RWPE2 (cell line): ENCODE results near the gene LARGE1.

ENCODE experiments used
- ATAC-seq: fragments of 200-7000 bp; cut with Tn5 transposase; 3 replicates; pipeline ENCODE4 v1.9.1; 2021; ENCODE audit warnings: low read depth
- DNase-seq: peaks from one replicate; pipeline ENCODE4 v3.0.0-alpha.2; 2020; ENCODE audit warnings: low spot score
- H3K27ac ChIP-seq: fragments of 450-650 bp; 2 replicates; pipeline ENCODE4 v1.5.1; 2017; ENCODE audit warnings: mild to moderate bottlenecking; ENCODE audit not compliant: poor library complexity, severe bottlenecking
- H3K27me3 ChIP-seq: fragments of 250-450 bp; sonication (Bioruptor Pico); 2 replicates; pipeline ENCODE4 v1.5.1; 2021; ENCODE audit warnings: mild to moderate bottlenecking, moderate library complexity; ENCODE audit not compliant: insufficient read depth, poor library complexity, severe bottlenecking
- H3K36me3 ChIP-seq: fragments of 250-450 bp; sonication (Bioruptor Pico); 2 replicates; pipeline ENCODE4 v1.5.1; 2020; ENCODE audit warnings: low read depth, mild to moderate bottlenecking, moderate library complexity
- H3K4me1 ChIP-seq: fragments of 250-450 bp; sonication (Bioruptor Pico); 2 replicates; pipeline ENCODE4 v1.5.1; 2021; ENCODE audit warnings: mild to moderate bottlenecking, moderate library complexity; ENCODE audit not compliant: insufficient read depth, poor library complexity, severe bottlenecking
- H3K4me3 ChIP-seq: fragments of 250-450 bp; sonication (Bioruptor Pico); 2 replicates; pipeline ENCODE4 v1.5.1; 2021; ENCODE audit warnings: mild to moderate bottlenecking, moderate library complexity; ENCODE audit not compliant: severe bottlenecking
- H3K9me3 ChIP-seq: fragments of 250-450 bp; sonication (Bioruptor Pico); 2 replicates; pipeline ENCODE4 v1.5.1; 2021; ENCODE audit warnings: mild to moderate bottlenecking, moderate library complexity; ENCODE audit not compliant: severe bottlenecking
- TF ChIP-seq, protein P1 (sequence below): fragments of 450-650 bp; IDR thresholded peaks from one replicate; pipeline ENCODE4 v1.5.1; 2017; ENCODE audit warnings: mild to moderate bottlenecking, moderate library complexity; ENCODE audit not compliant: poor library complexity, severe bottlenecking

The LARGE1 gene

DNA sequence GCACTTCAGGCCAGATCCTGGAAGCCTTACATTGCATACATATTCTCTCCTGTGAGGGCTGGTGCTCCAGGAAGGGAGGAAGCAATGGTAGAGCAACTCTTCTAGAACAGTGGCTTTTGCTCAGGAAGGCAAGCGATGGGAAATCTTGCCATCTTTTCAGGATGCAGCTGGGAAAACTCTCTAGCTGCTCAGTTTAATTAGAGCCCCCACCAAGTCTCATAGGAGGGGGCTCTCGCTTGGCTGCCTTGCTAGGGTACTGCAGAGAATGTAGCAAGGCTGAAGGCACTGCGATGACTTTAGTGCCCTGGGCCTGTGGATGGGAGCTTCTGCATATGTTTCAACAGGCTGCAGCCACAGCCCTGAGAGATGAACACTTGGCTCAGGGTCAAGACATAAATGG, 504.9 kb downstream of the LARGE1 start:
- peaks cover 2% of the 10 kb centered on the region for H3K9me3 ChIP-seq
- TF ChIP-seq, protein P1, sequence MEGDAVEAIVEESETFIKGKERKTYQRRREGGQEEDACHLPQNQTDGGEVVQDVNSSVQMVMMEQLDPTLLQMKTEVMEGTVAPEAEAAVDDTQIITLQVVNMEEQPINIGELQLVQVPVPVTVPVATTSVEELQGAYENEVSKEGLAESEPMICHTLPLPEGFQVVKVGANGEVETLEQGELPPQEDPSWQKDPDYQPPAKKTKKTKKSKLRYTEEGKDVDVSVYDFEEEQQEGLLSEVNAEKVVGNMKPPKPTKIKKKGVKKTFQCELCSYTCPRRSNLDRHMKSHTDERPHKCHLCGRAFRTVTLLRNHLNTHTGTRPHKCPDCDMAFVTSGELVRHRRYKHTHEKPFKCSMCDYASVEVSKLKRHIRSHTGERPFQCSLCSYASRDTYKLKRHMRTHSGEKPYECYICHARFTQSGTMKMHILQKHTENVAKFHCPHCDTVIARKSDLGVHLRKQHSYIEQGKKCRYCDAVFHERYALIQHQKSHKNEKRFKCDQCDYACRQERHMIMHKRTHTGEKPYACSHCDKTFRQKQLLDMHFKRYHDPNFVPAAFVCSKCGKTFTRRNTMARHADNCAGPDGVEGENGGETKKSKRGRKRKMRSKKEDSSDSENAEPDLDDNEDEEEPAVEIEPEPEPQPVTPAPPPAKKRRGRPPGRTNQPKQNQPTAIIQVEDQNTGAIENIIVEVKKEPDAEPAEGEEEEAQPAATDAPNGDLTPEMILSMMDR: no peak

GRCh38 chr22:33409079-33409478, 511.2 kb downstream of the LARGE1 start:
- Histone ChIP-seq H3K4me1 (no peaks in the 10 kb centered on the region), H3K27me3 (no peaks in the 10 kb centered on the region), H3K9me3 (peaks cover 2% of the 10 kb centered on the region), H3K4me3 (no peak overlapping the region), H3K36me3 (no peaks in the 10 kb centered on the region), H3K27ac (no peak overlapping the region)
- ATAC-seq: no peak
- no peak for DNase-seq
- TF ChIP-seq, protein P1: no peak

More for the DNA sequence above, 504.9 kb downstream of the LARGE1 start:
- no peak overlapping the region for H3K27ac ChIP-seq
- no peak overlapping the region for H3K4me3 ChIP-seq
- no peak for DNase-seq
- no peaks in the 10 kb centered on the region for H3K36me3 ChIP-seq
- ATAC-seq: no peak
- H3K4me1 ChIP-seq: no peaks in the 10 kb centered on the region
- H3K27me3 ChIP-seq: no peaks in the 10 kb centered on the region

- ATAC-seq (no peak), DNase-seq (no peak)
- Histone ChIP-seq H3K9me3 (no peaks in the 10 kb centered on the region), H3K4me1 (no peaks in the 10 kb centered on the region), H3K36me3 (no peaks in the 10 kb centered on the region), H3K4me3 (no peak overlapping the region), H3K27ac (no peak overlapping the region), H3K27me3 (no peaks in the 10 kb centered on the region)
- TF ChIP-seq, protein P1: no peak
Observed at GRCh38 chr22:33405194-33405593, 515.1 kb downstream of the LARGE1 start.

DNA sequence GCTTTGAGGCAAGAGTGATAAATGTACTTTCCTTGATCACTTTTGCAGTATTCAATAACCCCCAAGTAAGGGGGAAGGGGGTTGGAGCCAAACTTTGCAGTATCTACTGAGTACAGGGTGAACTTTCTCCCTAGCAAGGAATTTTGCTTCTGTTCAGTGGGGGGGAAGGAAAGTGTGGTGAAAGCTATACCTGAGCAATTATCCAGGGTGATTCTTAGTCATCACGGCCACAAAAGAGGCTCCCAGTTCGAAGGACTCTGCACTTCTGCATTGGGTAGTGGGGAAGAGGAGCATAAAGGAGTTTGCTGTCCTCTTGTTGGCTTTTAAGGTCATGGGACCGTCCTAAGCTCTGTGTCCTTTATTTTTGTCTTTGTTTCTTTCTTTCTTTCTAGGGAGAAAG, 515.6 kb downstream of the LARGE1 start:
- Histone ChIP-seq H3K4me1 (no peaks in the 10 kb centered on the region), H3K9me3 (no peaks in the 10 kb centered on the region), H3K4me3 (no peak overlapping the region), H3K27me3 (no peaks in the 10 kb centered on the region), H3K27ac (no peak overlapping the region), H3K36me3 (no peaks in the 10 kb centered on the region)
- TF ChIP-seq, protein P1: no peak
- no peak for ATAC-seq
- no peak for DNase-seq

GRCh38 chr22:33402325-33402724, 518.0 kb downstream of the LARGE1 start:
- Histone ChIP-seq H3K36me3 (no peaks in the 10 kb centered on the region), H3K4me1 (no peaks in the 10 kb centered on the region), H3K4me3 (no peak overlapping the region), H3K27ac (no peak overlapping the region), H3K27me3 (no peaks in the 10 kb centered on the region), H3K9me3 (no peaks in the 10 kb centered on the region)
- DNase-seq (no peak), ATAC-seq (no peak)
- TF ChIP-seq, protein P1: no peak
